Ascending aorta (tissue), 2 donors: ENCODE results near the gene SPDYE6. TPM values are rescaled to one million over a fixed set of nuclear protein-coding genes. Genes with fewer than 3 reads are reported as not detected.

Experiments used
- DNase-seq, 2 donors: peaks; one replicate each; pipeline ENCODE4 v3.0.0-alpha.2; 2019; ENCODE audit warnings: low spot score in 2 of 2
- H3K27ac ChIP-seq, 2 donors: fragments of 200-600 bp; sonication (generic); one replicate each; pipeline ENCODE4 v1.5.1; 2016 to 2017; ENCODE audit warnings: mild to moderate bottlenecking in 1 of 2
- H3K27me3 ChIP-seq: fragments of 200-600 bp; sonication (generic); one replicate; pipeline ENCODE4 v1.5.1; 2017
- H3K36me3 ChIP-seq, 2 donors: fragments of 200-600 bp; sonication (generic); one replicate each; pipeline ENCODE4 v1.5.1; 2016
- H3K4me1 ChIP-seq, 2 donors: fragments of 200-600 bp; sonication (generic); one replicate each; pipeline ENCODE4 v1.5.1; 2016 to 2017; ENCODE audit warnings: mild to moderate bottlenecking in 1 of 2
- H3K4me3 ChIP-seq, 2 donors: fragments of 200-600 bp; sonication (generic); one replicate each; pipeline ENCODE4 v1.5.1; 2016 to 2017; ENCODE audit warnings: mild to moderate bottlenecking in 1 of 2
- H3K9me3 ChIP-seq, 2 donors: fragments of 200-600 bp; sonication (generic); one replicate each; pipeline ENCODE4 v1.5.1; 2016
- CTCF ChIP-seq, 3 experiments: fragments of 200-600 bp in 2 of 3; fragments of 450-650 bp in 1 of 3; sonication (generic) in 2 of 3; IDR thresholded peaks; one replicate each; pipeline ENCODE4 v1.5.1; 2016 to 2019; ENCODE audit warnings: antibody characterized with exemption in 3 of 3, mild to moderate bottlenecking in 1 of 3, moderate library complexity in 1 of 3
- intact Hi-C: fragments of 100-400 bp; cut with DNase I; formaldehyde crosslinking; loops from one replicate; pipeline ENCODE4 v1.15.1; 2023
- total RNA-seq: library from RNA; depleted of rRNA; stranded (reverse); fragments of >200 nt; gene quantifications from one replicate; pipeline ENCODE4 v1.1.0, GENCODE V29; 2016

Gene SPDYE6
- total RNA-seq, 1 donor from 2014 or later = not detected

DNA sequence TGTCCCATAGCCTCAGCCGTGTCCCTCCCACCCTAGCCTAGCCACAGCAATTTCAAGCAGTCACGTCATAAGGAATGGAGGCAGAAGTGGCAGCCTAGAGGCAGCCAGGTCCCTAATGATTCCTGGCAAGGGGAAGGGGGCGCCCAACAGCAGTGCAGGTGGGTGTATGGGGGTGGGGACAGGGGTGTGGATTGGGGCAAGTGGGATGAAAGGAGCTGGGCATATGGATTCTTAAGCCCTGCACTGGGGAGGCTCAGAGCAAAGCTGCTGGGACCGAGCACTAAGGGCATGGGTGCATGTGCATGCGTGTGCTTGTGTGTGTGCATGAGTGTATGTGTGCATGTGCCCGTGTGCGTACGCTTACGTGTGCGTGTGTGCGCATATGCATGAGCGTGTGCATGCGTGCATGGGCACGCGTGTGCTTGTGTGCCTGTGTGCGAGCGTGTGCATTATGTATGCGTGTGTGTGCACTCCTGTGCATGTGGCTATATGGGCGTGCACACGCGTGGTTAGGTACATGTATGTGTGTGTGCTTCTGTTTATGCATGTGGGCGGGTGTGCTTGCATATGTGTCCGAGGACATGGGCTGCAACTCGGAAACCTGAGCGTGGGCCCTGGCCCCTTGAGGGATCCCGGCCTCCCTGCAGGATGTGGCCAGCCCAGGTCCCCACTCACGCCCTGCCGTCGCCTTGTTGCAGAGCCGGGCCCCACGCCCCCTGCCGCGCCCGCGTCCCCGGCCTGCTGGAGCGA, 35.5 kb downstream of the SPDYE6 start:
- no peak overlapping the region for H3K4me3 ChIP-seq
- H3K4me1 ChIP-seq = no peaks in the 10 kb centered on the region
- peak in 1 of 2 donors; percentile 44 for DNase-seq
- H3K27me3 ChIP-seq = no peaks in the 10 kb centered on the region
- H3K9me3 ChIP-seq = no peaks in the 10 kb centered on the region
- intact Hi-C loops = no loop called here
- no peak for TF ChIP-seq CTCF (IDR thresholded peaks at IDR 0.05)
- no peak overlapping the region for H3K27ac ChIP-seq
- peaks cover 0 to 2% of the 10 kb centered on the region in 2 donors for H3K36me3 ChIP-seq

DNA sequence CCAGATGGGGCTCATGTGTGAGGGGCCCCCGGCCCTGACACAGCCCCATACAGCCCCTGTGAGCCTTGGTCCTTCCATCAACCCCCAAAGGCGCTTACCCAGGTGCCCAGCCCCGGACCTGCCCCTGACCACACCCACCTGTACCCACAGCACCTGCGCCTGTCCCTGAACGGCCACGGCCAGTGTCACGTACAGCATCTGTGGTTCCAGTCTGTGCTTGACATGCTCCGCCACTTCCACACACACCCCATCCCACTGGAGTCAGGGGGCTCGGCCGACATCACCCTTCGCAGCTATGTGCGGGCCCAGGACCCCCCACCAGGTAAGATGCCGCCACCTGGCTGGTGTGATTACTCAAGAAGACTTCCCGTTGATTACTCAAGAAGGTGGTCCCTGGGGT, 36.1 kb downstream of the SPDYE6 start:
- intact Hi-C loops = no loop called here
- H3K9me3 ChIP-seq = no peaks in the 10 kb centered on the region
- H3K4me1 ChIP-seq = no peaks in the 10 kb centered on the region
- peaks cover 0 to 2% of the 10 kb centered on the region in 2 donors for H3K36me3 ChIP-seq
- H3K27ac ChIP-seq = no peak overlapping the region
- DNase-seq = no peak
- no peaks in the 10 kb centered on the region for H3K27me3 ChIP-seq
- TF ChIP-seq CTCF (IDR thresholded peaks at IDR 0.05) = no peak
- H3K4me3 ChIP-seq = no peak overlapping the region

DNA sequence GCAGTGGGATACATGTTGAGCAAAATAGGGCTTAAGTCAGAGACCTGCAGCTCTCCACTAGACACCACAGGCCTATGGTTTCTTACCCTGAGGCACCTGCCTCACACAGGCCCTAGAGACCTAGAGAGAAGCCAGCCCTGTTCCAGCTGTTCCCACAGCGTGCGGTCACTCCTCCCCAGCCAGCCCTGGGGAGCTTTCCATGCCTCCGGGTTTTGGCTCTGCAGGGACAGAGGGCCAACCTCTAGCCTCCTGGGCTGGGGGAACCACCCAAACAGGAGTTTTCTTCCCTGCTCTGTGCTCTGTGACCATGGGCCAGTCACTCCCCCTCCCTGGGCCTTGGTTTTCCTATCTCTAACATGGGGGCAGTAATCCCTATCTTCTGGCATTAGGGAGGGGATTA, 36.6 kb downstream of the SPDYE6 start:
- Histone ChIP-seq H3K4me1 (no peaks in the 10 kb centered on the region), H3K9me3 (no peaks in the 10 kb centered on the region), H3K36me3 (peaks cover 1 to 2% of the 10 kb centered on the region in 2 donors), H3K27ac (no peak overlapping the region), H3K4me3 (no peak overlapping the region), H3K27me3 (no peaks in the 10 kb centered on the region)
- no peak for TF ChIP-seq CTCF (IDR thresholded peaks at IDR 0.05)
- intact Hi-C loops = no loop called here
- peak in 1 of 2 donors; percentile 16 for DNase-seq

DNA sequence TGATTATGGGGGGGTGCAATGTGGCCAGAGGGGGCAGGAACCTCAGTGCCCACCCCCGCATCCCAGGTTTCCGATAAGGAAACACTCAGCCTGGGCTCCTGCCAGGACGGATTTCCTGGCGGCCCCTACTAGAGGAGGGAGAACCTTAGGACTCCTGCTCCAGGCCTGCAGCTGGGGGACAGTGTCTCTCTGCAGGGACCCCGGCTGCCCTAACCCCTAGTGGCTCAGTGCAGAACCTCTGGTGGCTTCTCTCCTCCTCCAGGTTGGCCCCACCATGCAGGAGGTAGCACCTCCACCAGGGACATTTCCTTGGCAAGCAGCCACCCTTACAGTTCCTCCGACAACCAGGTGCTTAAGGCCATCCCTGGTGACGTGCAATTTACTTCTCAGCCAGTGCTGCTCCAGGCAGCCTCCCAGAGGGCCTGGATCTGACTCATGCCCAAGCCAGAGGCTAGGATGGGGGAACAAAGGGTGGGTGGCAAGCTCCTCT, 37.7 kb downstream of the SPDYE6 start:
- intact Hi-C loops = no loop called here
- no peak overlapping the region for H3K27ac ChIP-seq
- no peak overlapping the region for H3K4me3 ChIP-seq

DNA sequence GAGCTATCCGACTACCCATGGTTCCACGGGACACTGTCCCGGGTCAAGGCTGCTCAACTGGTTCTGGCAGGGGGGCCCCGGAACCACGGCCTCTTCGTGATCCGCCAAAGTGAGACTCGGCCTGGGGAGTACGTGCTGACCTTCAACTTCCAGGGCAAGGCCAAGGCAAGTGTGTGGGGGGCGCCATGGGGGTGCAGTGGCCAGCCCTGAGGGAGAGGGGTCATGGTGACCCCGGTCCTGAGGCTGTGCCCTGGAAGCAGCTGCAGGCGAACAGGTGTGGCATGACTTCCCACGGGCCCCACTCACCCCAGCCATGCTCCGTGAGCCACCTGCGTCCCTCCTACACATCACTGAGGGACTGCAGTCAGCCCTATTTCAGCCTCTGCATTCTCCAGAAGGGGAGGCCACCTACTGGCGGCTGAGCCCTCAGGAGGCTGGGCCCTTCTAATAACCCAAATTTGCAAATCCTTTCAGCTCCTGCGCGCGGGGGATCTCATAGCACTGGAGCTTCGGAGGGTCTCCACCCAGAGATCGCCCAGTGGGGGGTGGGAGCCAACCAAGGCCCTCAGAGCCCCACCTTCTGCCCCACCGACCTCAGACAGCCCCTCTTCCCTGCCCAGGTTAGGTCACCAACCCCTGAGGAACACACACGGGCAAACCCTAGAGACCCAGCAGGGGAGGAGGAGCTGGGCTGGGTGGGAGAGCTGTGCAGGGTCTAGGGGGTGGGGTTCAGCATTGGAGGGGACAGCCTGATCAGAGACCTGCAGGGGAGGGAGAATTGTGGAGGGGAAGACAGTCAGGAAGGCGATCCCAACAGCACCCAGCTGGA, 38.8 kb downstream of the SPDYE6 start:
- no peak for DNase-seq
- no peak for TF ChIP-seq CTCF (IDR thresholded peaks at IDR 0.05)
- no peaks in the 10 kb centered on the region for H3K27me3 ChIP-seq
- H3K27ac ChIP-seq = no peak overlapping the region
- H3K4me1 ChIP-seq = no peaks in the 10 kb centered on the region
- H3K9me3 ChIP-seq = no peaks in the 10 kb centered on the region
- peaks cover 2 to 8% of the 10 kb centered on the region in 2 donors for H3K36me3 ChIP-seq
- intact Hi-C loops = no loop called here
- H3K4me3 ChIP-seq = no peak overlapping the region

More for the DNA sequence above, 37.7 kb downstream of the SPDYE6 start:
- H3K4me1 ChIP-seq = no peaks in the 10 kb centered on the region
- peaks cover 2 to 8% of the 10 kb centered on the region in 2 donors for H3K36me3 ChIP-seq
- no peak for TF ChIP-seq CTCF (IDR thresholded peaks at IDR 0.05)
- H3K27me3 ChIP-seq = no peaks in the 10 kb centered on the region
- H3K9me3 ChIP-seq = no peaks in the 10 kb centered on the region
- DNase-seq = no peak
